ENCODE measurements around the gene OGFR.
A peak's percentile ranks its signal among the peaks of the same experiment; 100 is the strongest.

The OGFR gene

DNA sequence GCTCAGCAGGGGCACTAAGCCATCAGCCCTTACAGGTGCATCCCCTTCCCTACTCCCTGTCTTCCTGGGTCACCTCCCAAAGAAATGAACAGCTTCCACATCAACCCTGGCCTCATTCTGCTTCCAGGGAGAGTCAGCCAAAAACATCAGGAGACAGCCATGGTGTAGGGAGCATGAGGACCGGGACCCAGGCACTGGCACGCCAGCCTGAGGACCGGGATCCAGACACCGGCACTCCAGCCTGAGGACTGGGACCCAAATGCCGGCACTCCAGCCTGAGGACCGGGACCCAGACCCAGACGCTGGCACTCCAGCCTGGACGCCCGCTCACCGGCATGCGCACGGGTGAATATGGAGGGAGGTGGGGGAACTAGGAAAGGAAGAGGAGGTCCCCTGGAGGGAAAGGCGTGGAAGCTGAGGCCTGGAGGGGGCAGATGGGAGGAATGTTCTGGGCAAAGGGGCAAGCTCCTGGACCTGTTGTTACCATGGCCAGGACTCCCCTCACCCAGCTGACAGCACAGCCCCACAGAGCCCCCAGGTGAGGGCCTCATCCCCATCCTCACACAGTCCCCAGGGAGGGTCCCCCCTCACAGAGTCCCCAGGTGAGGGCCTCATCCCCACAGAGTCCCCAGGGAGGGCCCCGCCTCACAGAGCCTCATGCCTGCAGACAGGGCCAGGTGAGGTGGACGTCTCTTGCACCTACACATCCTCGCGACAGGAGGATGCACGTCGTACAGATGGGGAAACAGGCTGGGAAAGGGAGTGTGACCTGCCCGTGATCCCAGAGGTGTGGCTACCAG, 34.3 kb upstream of the OGFR start:
- no peak for DNase-seq

DNA sequence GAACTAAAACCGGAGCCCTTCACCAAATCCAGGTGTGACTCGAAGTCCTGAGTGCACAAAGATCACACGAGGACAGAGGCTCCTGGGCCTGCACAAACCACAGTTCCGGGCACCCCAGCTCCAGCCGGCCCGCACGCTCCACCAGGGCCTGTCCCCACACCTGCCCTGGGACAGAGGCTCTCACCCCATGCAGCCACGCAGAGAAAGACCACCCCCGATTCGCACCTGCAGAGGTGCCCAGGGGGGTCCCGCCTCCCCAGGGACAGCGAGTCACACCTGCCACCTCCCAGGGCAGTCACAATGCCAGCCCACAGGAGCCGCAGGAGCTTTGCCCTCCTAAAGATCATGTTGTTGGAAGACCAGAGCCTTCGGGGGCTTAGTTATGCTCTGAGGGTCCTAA, 33.7 kb upstream of the OGFR start:
- no peak for DNase-seq

DNA sequence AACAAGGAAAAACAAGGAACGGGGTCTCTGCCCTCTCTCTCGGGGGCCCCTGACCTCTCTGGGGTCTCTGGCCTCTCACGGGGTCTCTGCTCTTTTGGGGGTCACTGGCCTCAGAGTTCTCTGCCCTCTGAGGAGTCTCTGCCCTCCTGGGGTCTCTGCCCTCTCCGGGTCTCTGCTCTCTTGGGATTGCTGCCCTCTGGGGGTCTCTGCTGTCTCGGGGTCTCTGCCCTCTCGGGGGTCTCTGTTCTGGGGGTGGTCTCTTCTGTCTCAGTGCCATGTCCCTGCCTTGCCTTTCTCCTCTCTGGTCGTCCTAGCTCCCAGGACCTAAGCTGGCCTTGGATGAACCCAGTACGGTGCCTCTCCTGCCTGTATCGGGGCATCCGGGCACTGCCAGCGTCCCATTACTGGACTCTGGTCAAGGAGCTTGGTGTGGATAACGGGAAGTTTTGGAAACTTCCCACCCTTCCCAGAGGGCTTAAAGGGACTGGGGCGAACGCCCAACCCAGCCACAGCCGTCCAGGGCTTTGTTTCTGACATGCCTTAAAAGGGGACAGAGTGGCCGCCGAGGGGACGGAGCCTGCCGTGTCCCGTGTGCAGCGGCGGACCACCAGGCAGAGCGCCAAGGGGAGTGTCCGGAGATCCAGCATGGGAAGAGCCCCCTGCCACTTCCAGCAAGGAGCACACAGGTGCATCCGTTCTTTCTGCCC, 33.1 kb upstream of the OGFR start:
- no peak for DNase-seq

DNA sequence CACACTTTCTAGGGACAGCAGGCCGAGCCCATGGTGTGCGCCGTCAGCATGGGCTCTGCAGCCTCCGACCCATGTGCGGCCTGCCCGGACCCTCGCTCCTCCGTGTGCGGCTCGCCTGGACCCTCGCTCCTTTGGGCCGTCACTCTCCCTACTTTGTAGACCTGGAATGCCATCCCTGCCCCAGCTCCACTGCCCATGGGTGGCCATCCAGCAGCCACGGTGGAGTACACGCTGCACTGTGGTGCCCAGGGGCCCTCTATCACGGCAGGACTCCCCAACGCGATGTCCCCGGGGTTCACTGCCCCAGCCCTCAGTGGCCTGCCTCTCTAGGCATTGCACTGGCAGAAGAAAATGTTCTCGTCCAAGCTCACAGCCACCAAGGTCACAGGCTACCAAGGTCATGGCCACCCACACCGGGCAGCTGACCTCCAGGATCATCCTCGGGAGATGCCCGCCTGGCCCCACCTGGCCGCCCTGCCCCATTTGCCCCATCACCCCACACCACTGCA, 32.5 kb upstream of the OGFR start:
- no peak for DNase-seq

DNA sequence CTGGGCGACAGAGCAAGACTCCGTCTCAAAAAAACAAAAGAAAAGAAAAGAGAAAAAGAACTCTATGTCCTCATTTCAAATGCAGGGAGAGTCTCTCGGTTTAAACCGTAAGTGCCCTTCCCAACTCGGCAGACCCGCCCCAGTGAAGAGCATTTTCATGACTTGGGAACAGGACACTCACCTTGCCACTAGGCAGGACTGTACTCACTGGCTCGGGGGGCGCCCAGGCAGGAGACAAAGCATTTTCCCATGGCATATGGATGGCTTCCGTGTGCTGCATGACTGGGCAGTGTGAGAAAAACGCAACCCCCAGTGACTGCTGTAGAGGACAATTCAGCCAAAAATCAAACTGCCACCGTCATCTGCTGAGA, 32.0 kb upstream of the OGFR start:
- DNase-seq = no peak

DNA sequence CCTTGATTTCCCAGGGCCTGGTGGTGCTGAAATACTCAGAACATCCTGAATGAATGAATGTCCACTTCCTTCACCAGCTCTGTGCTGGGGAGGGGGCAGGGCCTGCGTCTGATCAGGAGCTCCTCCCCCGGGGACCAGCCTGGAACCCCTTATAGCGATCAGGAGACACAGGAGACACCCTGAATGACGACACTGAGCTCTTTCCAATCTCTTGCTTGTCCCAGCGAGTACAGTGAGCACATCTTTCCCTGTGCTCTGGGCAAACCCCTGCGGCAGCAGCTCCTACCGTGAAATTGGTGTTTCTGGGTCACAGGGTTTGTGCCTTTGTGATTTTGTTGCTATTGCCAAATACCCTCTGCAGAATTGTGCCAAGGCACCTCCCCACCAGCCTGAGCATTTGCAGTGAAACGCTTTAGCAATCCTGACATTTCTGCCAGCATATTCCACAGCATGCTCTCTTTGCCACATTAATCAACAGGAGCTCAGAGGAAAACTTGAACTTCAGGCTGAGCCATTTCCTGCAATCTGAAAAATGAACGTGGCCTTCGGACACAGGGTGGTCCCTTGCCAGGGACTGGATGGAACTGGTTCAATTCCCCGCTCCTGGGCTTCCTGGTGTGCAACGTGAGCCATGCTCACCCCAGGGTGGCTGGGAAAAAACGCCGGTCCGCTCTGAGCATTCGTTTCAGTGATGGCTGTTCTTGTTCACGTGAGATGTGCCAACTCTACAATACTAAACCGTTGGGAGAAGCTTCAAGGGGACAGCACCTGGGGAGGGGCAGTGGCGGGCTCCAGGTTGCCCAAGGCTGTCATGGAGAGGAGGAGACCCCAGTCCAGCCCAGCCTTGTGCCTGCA, 31.4 kb upstream of the OGFR start:
- peak; percentile 22 for DNase-seq

DNA sequence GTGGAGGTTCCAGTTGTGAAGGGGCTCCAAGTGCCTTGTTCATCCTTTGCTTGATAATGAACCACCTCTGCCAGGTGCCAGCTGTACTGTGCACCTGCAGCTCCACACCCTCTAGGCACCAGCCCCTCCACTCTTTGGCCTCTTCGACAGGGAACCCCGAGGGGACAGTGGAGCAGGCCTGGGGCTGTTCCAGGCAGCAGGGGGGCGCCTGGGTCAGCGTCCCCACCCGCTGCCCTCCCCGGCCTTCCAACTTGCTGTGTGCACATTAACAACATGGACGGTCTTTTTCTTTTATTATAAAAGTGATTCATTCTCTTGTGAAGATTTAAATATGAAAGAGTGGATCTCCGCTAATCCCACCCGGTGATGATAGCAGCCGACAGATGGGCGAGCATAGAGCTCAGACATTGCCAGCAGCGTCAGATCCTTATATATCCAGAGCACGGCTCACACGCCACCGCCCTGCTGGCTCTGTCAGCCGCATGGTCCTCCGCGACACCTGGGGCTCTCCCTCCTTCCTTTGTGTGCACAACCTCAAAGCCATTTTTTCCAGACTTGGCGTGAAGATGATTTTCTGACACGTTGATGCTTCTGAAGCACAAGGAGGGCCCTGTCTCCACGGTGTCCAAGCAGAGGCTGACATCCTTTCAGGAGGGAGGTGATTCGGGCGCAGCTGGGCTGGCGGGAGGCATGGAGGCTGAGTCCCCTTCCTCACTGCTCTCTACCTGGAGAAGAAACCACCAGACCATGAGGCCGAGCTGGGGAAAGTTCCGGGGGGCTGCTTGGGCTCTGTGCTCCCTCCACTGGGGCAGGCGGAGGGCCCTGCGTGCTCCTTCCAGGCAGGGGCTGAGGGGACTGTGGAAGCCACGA, 30.6 kb upstream of the OGFR start:
- no peak for DNase-seq

DNA sequence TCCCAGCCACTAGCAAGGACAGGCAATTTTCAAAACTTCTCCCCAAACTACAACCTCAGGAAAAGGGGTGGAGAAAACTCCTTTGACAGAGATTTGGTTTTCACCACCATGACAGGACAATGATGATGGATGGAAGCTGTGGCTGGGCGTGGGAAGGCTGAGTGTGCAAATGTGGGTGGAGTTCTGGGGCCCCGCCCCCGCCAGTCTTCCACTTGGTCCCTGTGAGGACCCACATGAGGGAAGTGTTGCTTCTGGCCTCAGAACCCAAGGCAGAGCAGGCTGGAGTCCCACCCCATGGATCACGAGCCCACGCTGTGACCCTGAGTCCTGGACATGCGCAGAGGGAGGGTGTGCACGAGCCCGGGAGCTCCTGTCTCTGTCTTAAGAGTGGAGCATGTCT, 29.9 kb upstream of the OGFR start:
- DNase-seq = peak; percentile 46

DNA sequence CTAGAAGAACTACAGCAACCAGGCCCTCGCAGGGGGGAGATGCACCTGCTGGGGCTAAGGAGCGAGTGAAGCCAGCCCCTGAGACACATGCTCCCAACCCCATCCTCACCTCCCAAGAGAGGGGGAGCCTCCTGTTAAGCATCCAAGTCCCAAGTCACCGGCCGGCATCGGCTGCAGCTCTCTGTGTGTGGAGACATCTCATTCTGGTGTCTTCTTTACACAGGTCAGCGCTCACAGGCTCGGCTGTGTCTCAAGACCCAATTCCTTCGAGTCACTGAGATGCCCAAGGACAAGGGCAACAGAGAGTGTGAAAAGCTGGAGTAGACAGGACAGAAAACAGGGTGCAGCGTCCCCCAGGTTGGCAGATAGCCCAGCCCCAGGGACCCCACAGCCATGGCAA, 29.4 kb upstream of the OGFR start:
- DNase-seq = no peak

DNA sequence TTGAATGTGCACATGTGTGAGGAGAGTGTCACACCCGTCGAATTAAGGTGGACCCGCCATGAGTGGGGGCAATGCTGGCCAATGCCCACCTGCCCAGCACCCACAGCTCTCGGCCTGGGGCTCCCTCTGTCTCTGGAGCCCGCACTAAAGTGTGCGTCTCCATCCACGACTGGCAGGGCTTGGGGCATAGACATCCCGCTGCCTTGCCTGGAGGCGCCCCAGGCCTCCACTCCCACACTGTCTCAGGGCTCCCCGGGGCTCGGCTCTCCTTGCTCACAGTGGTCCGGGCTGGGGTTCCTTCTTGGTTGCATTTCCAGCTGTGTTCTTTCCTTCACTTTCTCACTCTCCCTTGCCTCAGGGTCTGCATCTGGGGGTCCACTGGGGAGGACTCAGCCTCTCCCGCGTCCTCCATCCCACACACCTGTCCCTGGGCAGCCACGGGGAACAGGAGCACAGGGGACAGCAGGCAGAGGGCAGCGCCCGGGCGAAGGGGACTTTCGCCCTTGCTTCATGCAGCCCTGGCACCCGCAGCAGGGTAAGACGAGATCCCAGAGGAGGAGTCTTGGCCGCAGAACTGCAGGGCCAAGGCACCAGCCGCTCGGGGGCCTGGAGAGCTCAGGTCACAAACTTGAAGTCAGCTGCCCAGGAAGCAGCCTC, 28.5 kb upstream of the OGFR start:
- no peak for DNase-seq

DNA sequence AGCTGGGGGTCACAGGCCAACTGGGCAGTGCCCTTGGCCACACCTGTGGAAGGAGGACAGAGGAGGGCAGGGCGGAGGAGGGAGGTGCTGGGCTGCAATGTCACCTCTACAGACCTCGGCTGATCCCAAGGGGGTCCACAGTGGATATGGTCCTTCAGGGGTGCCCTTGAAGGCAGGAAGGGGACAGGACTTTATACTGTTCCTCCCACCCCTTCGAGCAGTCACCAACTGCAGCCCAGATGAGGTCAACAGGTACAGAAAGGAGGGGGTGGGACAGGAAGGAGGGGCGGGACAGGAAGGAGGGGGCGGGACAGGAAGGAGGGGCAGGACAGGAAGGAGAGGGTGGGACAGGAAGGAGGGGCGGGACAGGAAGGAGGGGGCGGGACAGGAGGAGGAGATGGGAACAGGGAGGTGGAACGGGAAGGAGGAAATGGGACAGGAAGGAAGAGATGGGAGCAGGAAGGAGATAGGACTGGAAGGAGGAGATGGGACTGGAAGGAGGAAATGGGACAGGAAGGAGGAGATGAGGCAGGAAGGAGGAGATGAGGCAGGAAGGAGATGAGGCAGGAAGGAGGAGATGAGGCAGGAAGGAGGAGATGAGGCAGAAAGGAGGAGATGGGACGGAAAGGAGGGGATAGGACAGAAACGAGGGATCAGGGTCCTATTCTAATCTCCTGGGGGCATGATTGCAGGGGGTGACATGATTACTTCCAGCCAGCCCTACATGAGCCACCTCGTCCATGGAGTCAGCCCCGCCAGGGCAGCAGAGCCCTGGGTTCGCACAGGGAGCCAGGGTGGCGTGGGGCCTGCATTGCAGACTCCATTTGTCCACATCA, 27.7 kb upstream of the OGFR start:
- no peak for DNase-seq

DNA sequence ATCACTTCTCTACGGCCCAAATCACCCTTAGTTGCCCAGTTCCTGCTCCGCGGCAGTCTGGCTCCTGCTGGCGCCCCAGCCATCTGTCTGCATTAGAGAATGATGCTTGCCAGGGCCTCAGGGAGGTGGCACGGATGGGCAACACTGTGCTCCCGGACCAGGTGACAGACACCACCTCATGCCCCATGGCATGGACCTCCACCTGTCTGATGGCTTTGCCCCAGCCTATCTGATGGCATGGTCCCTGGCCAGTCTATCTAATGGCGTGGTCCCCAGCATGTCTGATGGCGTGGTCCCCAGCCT, 27.2 kb upstream of the OGFR start:
- no peak for DNase-seq

DNA sequence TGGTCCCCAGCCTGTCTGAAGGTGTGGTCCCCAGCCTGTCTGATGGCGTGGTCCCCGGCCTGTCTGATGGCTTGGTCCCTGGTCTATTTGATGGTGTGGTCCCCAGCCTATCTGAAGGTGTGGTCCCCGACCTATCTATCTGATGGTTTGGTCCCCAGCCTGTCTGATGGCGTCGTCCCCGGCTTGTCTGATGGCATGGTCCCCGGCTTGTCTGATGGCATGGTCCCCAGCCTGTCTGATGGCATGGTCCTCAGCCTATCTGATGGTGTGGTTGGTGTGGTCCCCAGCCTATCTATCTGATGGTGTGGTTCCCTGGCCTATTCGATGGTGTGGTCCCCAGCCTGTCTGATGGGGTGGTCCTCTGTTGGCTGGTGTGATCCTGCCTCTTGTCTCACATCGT, 26.6 kb upstream of the OGFR start:
- no peak for DNase-seq

DNA sequence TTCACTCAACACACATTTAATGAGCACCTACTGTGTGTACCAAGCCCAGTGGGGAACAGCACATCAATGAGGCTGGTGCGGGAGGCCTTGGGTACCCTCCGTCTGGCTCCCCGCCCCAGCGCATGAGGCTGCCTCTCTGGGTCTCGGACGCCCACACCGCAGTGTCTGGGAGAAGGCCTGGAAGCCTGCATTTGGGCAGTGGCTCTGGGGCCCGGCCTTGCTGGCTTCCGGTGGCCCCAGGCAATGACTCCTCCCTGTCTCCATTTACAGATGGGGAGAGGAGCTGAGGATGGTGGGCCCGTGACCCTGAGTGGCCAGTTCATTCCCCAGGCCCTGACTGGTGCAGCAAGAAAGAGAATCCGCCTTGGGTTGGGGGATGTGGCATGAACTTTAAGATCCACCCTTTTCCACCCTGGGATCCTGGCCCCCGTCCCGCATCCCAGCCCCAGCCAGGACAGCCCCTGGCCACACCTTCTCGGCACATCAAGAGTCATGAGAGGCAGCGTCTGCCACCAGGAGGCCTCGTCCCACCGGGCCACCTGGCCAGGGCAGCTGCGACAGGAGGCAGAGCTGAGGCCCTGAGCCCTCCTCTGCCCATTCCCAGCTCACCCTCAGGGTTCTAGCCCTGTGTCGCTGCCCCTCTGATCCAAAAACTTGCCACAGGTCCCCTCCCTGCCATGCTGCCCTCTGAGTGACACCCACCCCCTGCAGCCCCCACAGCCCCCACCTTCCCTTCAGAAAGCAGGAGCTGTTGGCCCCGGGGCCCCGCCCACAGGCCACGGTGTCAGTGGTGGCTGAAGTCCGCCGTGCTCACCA, 25.8 kb upstream of the OGFR start:
- DNase-seq = no peak

DNA sequence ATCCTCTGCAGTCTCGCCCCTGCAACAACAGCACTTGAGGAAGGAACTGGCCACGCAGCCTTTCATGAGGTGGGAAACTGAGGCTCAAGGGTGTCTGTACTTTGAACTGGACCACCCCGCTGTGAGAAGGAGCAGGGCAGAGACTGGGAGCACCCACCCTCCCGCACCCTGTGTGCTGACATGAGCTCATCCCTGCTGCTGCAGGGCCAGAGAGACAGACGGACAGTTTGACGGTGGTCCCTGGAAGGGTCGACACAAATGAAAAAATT, 25.3 kb upstream of the OGFR start:
- DNase-seq = no peak

DNA sequence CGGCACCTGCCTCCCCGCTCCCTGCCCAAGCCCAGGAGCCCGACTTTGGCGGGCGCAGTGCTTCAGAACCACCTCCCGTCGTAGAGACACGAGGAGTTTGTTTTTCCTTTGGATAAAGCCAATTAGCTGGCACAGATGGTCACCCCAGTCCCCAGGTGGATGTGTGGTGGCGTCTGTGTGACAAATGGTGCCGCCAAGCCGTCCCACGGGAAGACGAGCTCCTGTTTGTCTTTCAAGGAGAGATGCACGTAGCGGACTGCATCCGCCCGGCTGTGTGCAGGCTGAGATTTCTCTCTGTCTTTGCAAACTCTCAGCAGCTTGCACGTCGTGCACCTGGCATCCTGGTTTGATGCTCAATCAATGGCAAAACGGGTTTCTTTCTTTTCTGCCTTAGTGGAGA, 24.4 kb upstream of the OGFR start:
- no peak for DNase-seq

DNA sequence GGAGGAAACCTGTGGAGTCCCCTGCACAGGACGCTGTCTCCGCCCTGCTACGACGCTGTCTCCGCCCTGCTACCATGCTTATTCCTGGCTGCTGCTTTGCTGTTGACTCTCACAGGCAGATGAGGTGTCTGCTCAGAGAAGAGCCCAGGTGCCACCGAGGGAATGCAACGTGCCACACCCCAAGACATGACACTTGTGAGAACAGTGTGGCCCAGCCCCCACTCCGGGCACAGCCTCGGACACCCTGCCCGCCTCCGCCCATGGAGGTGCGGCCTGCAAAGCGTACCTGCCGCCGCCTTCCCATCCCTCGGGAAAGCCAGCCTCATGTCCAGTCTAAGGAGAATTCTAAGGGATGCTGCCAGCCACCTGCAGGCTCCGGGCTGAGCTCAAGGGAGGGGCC, 23.9 kb upstream of the OGFR start:
- no peak for DNase-seq

DNA sequence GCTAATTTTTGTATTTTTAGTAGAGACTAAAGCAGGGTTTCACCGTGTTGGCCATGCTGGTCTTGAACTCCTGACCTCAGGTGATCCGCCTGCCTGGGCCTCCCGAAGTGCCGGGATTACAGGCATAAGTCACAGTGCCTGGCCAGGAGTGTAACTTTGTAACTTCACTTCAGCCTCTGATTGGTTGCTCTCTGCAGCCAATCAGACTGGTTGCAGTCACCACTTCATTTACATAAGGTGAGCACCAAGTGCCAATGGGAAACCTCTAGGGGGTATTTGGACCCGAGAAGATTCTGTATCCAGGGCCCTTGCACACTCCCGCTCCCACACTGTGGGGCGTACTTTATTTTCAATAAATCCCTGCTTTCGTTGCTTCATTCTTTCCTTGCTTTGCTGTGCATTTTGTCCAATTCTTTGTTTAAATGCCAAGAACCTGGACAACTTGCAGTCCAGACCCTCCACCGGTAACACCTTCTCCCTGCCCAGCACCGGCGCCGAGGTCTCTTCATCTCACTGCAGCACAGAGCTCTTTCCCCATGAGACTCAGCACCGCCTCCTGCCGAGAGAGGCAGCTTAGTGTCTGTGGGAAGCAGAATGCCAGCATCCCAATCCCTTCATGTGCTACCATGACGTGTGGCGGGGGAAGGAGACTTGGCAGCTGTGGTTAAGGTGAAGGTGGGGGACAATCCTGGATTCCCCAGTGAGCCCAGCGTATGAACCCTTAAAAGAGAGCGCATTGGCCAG, 22.3 kb upstream of the OGFR start:
- no peak for DNase-seq

DNA sequence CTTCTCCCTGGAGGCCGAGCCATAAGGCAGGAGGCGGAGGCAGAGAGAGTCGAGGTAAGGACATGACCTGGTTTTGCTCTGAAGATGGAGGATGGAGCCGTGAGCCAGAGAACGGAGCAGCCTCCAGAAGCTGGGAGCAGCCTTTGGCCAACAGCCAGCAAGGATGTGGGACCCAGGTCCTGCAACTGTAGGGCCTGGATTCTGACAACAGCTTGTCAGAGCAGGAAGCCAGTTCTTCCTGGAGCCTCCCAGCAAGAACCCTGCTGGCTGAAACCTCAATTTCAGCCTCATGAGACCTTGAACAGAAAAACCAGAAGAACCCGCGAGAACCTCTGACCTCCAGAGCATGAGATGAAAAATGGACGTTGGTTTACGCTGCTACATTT, 21.7 kb upstream of the OGFR start:
- no peak for DNase-seq

DNA sequence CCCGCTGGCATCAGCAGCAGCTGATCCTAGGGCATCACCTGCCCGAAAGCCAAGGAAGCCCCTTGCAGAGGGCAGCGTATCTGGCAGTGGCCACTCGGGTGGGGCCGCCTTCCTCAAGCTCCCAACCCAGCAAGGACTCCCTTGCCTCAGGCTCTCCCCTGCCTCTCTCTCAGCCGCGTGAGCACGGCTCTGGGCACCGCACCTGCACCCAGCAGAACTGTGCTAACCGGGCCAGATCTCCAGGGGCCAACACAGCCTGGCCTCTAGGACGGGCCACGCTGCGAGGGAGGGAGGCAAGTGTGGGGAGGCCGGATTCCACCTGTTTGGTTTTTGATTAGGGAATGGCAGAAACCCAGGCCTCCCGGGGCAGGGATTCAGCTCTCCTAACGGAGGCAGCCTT, 20.1 kb upstream of the OGFR start:
- DNase-seq = no peak
